HepG2 (cell line): ENCODE results near the gene EGLN2. TPM values are rescaled to one million over a fixed set of nuclear protein-coding genes. Genes with fewer than 3 reads are reported as not detected.

ENCODE experiments used
- AHDC1 ChIP-seq: sonication (generic); formaldehyde crosslinking; IDR thresholded peaks from 2 replicates; pipeline ENCODE4 v1.5.1; 2020; ENCODE audit warnings: mild to moderate bottlenecking, missing genetic modification reagents, borderline replicate concordance
- DMTF1 ChIP-seq: sonication (generic); formaldehyde crosslinking; IDR thresholded peaks from 2 replicates; pipeline ENCODE4 v1.4.0; 2020; ENCODE audit warnings: mild to moderate bottlenecking, missing genetic modification reagents
- ERF ChIP-seq: IDR thresholded peaks from 2 replicates; pipeline ENCODE4 v1.6.1; 2018; ENCODE audit warnings: missing biosample characterization, missing genetic modification reagents
- FOXC1 ChIP-seq: sonication (generic); formaldehyde crosslinking; IDR thresholded peaks from 2 replicates; pipeline ENCODE4 v1.8.0; 2022; ENCODE audit warnings: mild to moderate bottlenecking, missing genetic modification reagents, borderline replicate concordance
- HES4 ChIP-seq: sonication (generic); formaldehyde crosslinking; IDR thresholded peaks from 2 replicates; pipeline ENCODE4 v1.9.0; 2021; ENCODE audit warnings: mild to moderate bottlenecking, missing genetic modification reagents, borderline replicate concordance
- MAFG ChIP-seq: sonication (generic); formaldehyde crosslinking; IDR thresholded peaks from 2 replicates; pipeline ENCODE4 v1.5.1; 2020; ENCODE audit warnings: mild to moderate bottlenecking, missing genetic modification reagents
- NFE2L2 ChIP-seq: fragments of 150-350 bp; IDR thresholded peaks from 2 replicates; pipeline ENCODE4 v1.6.1; 2014; ENCODE audit warnings: low read length
- PHF5A ChIP-seq: IDR thresholded peaks from one replicate; pipeline ENCODE4 v1.6.1; 2018; ENCODE audit warnings: low read depth, missing genetic modification reagents; ENCODE audit not compliant: unreplicated experiment
- PREB ChIP-seq: sonication (generic); formaldehyde crosslinking; IDR thresholded peaks from 2 replicates; pipeline ENCODE4 v1.4.0; 2020; ENCODE audit warnings: missing genetic modification reagents
- SMAD9 ChIP-seq: sonication (generic); formaldehyde crosslinking; IDR thresholded peaks from 2 replicates; pipeline ENCODE4 v1.5.1; 2020; ENCODE audit warnings: mild to moderate bottlenecking, missing genetic modification reagents
- SMARCC2 ChIP-seq: fragments of 450-650 bp; IDR thresholded peaks from 2 replicates; pipeline ENCODE4 v1.6.1; 2017; ENCODE audit warnings: antibody characterized with exemption, mild to moderate bottlenecking
- SRSF9 ChIP-seq: fragments of 200-400 bp; formaldehyde crosslinking; IDR thresholded peaks from 2 replicates; pipeline ENCODE4 v1.6.1; 2018; ENCODE audit warnings: borderline replicate concordance, mild to moderate bottlenecking, low read depth, low read length; ENCODE audit not compliant: insufficient read depth, poor library complexity, severe bottlenecking
- XRCC5 ChIP-seq: fragments of 200-400 bp; formaldehyde crosslinking; optimal IDR thresholded peaks from 2 replicates; pipeline ENCODE3; 2017; ENCODE audit warnings: mild to moderate bottlenecking, low read length
- ZFP82 ChIP-seq: sonication (generic); formaldehyde crosslinking; IDR thresholded peaks from 2 replicates; pipeline ENCODE4 v1.5.1; 2020; ENCODE audit warnings: mild to moderate bottlenecking, missing genetic modification reagents, borderline replicate concordance
- ZKSCAN5 ChIP-seq: sonication (generic); formaldehyde crosslinking; IDR thresholded peaks from 2 replicates; pipeline ENCODE4 v1.5.1; 2020; ENCODE audit warnings: mild to moderate bottlenecking, missing genetic modification reagents
- polyA plus RNA-seq, 8 experiments: library from polyadenylated mRNA; depleted of rRNA in 3 of 8; stranded (reverse) in 7 of 8; unstranded in 1 of 8; fragments of >200 nt; fragmentation: Illumina TruSeq in 4 of 8; extraction: Trizol in 4 of 8; gene quantifications; 2 replicates each; pipeline versions ENCODE4 v1.2.1 to v1.2.3, GENCODE V29; 2011 to 2016; ENCODE audit warnings: low read depth in 4 of 8, missing spikeins in 1 of 8, mixed read lengths in 1 of 8; ENCODE audit not compliant: insufficient read depth in 1 of 8
- total RNA-seq, 5 experiments: library from RNA; depleted of rRNA; stranded (reverse); fragments of >200 nt; fragmentation: Illumina TruSeq; extraction: Trizol; gene quantifications; 2 replicates each; pipeline ENCODE4 v1.2.3, GENCODE V29; 2016; ENCODE audit warnings: low read depth in 1 of 5
- TF ChIP-seq, protein P1 (sequence below): sonication (generic); formaldehyde crosslinking; IDR thresholded peaks from 2 replicates; pipeline ENCODE4 v1.8.0; 2022; ENCODE audit warnings: missing genetic modification reagents, mild to moderate bottlenecking, moderate library complexity, borderline replicate concordance
- TF ChIP-seq, protein P2 (sequence below): sonication (generic); formaldehyde crosslinking; IDR thresholded peaks from 2 replicates; pipeline ENCODE4 v1.5.0; 2020; ENCODE audit warnings: missing genetic modification reagents, mild to moderate bottlenecking, borderline replicate concordance

The EGLN2 gene
- total and polyA plus RNA-seq, 2 of the 13 experiments (the other 11 are each of a cell fraction or from before 2014, with no cell fraction given) = 16.5 to 40.8 TPM

DNA sequence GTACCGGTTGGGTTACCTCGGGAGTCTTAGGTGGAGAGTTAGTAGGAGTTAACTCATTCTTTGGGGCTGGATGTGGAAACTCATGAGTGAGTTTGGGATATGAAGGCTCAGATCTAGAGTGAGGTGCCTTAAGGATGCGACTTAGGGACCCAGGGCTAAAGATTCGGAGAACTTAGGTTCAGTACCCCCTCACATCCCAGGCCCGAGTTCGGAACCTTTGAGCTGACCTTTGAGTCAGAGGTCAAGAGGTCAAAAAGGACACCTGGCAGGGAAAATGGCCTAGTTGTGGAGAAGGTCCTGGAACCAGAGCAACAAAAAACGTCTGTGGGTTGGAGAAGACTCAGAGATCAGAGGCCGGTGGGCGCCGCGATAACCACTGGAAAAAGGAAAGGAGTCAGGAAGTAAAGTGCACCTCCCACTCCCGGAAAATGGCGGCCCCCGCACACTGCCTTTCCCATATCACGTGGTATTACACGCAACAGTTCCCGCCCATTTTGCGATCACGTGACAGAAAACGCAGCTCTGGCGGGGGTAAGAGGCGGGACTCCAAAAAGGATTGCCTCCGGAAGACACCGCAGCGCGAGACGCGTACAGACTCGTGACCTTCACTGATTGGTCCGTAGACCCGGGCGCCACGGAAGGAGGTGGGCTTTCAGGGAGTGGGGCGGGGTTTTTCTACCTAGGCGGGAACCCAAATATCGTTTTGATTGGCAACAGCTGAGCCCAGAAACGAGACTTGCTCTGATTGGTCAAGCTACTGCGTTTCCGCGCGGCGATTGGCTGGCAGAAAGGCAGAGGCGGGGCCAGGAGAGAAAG, 48.7 kb upstream of the EGLN2 start, which contains the start of gene ACTMAP (continued):
- TF ChIP-seq AHDC1 (CRISPR knock-in tag) (no peak), ZFP82 (CRISPR knock-in tag) (no peak), MAFG (CRISPR knock-in tag) (no peak), SRSF9 (no peak), PREB (no peak), HES4 (CRISPR knock-in tag) (no peak), SMAD9 (no peak), ERF (peak; percentile 17), NFE2L2 (no peak), XRCC5 (no peak), PHF5A (CRISPR knock-in tag) (no peak), FOXC1 (CRISPR knock-in tag) (0 out of 2 replicates have a peak, but pooled peaks have one; percentile 30), DMTF1 (no peak), ZKSCAN5 (no peak), SMARCC2 (no peak)
- TF ChIP-seq, protein P1, sequence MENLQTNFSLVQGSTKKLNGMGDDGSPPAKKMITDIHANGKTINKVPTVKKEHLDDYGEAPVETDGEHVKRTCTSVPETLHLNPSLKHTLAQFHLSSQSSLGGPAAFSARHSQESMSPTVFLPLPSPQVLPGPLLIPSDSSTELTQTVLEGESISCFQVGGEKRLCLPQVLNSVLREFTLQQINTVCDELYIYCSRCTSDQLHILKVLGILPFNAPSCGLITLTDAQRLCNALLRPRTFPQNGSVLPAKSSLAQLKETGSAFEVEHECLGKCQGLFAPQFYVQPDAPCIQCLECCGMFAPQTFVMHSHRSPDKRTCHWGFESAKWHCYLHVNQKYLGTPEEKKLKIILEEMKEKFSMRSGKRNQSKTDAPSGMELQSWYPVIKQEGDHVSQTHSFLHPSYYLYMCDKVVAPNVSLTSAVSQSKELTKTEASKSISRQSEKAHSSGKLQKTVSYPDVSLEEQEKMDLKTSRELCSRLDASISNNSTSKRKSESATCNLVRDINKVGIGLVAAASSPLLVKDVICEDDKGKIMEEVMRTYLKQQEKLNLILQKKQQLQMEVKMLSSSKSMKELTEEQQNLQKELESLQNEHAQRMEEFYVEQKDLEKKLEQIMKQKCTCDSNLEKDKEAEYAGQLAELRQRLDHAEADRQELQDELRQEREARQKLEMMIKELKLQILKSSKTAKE (CRISPR knock-in tag) = no peak
- TF ChIP-seq, protein P2, sequence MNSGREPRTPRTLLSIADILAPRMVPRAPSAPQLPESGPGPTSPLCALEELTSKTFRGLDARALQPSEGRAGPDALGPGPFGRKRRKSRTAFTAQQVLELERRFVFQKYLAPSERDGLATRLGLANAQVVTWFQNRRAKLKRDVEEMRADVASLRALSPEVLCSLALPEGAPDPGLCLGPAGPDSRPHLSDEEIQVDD = no peak
